T-cell (primary cell): Measurements from ENCODE around the gene ATP9B. TPM values are rescaled to one million over a fixed set of nuclear protein-coding genes. Genes with fewer than 3 reads are reported as not detected.

Source experiments
- ATAC-seq, 4 experiments: fragments of 200-7000 bp in 3 of 4; fragments of 150-1000 bp in 1 of 4; cut with Tn5 transposase; replicated peaks in 1 of 4; 1 replicate in 3 of 4; 2 replicates in 1 of 4; pipeline ENCODE4 v1.10.0; 2021; ENCODE audit warnings: moderate library complexity in 3 of 4, mild to moderate bottlenecking in 2 of 4, moderate number of reproducible peaks in 1 of 4
- CTCF ChIA-PET, 2 donors: fragments of 300-600 bp; sonication (Branson Sonifier 250); formaldehyde crosslinking; loops; one replicate each; lab custom pipeline; 2022; ENCODE audit warnings: antibody characterized with exemption in 2 of 2; lab: Charles Lee
- POLR2A ChIA-PET, 2 donors: fragments of 300-600 bp; sonication (Branson Sonifier 250); formaldehyde crosslinking; loops; one replicate each; lab custom pipeline; 2022; ENCODE audit warnings: antibody characterized with exemption in 2 of 2; lab: Charles Lee
- DNase-seq, 35 experiments: peaks; one replicate each; pipeline versions ENCODE4 v3.0.0 to v3.0.0-alpha.2; 2013 to 2023
- H3K27ac ChIP-seq: one replicate; pipeline ENCODE4 v1.5.1; 2013; ENCODE audit warnings: low read length
- H3K27me3 ChIP-seq, 2 experiments: replicated peaks in 1 of 2; 1 replicate in 1 of 2; 2 replicates in 1 of 2; pipeline versions ENCODE4 v1.6.1 to v1.7.0; 2013; ENCODE audit warnings: low read length in 1 of 2, mixed read lengths in 1 of 2; ENCODE audit not compliant: control insufficient read depth in 2 of 2, insufficient read depth in 2 of 2; ENCODE audit errors: extremely low read depth in 1 of 2
- H3K36me3 ChIP-seq, 2 donors: 1 replicate in 1 of 2; 2 replicates in 1 of 2; pipeline versions ENCODE4 v1.6.1 to v1.7.0; 2013; ENCODE audit warnings: low read length in 1 of 2; ENCODE audit not compliant: control insufficient read depth in 2 of 2, insufficient read depth in 1 of 2; ENCODE audit errors: extremely low read depth in 1 of 2
- H3K4me1 ChIP-seq, 2 experiments: 1 replicate in 1 of 2; 2 replicates in 1 of 2; pipeline versions ENCODE4 v1.6.1 to v1.7.0; 2013; ENCODE audit warnings: low read length in 2 of 2, mixed read lengths in 1 of 2; ENCODE audit not compliant: insufficient read depth in 2 of 2, control insufficient read depth in 1 of 2; ENCODE audit errors: extremely low read depth in 1 of 2
- H3K4me3 ChIP-seq, 2 donors: 1 replicate in 1 of 2; 2 replicates in 1 of 2; pipeline versions ENCODE4 v1.5.1 to v1.7.0; 2013; ENCODE audit warnings: mild to moderate bottlenecking in 2 of 2, low read length in 1 of 2, moderate library complexity in 1 of 2; ENCODE audit not compliant: control insufficient read depth in 1 of 2; ENCODE audit errors: extremely low read depth in 1 of 2
- H3K9me3 ChIP-seq: 2 replicates; pipeline ENCODE4 v1.7.0; 2013
- H3K27ac Mint-ChIP-seq, 2 donors: one replicate each; pipeline ENCODE4 v1.8.0; 2020 to 2021; ENCODE audit warnings: mild to moderate bottlenecking in 2 of 2, mixed read lengths in 2 of 2
- H3K27me3 Mint-ChIP-seq, 2 donors: one replicate each; pipeline ENCODE4 v1.8.0; 2021 to 2022; ENCODE audit warnings: mixed read lengths in 2 of 2
- H3K36me3 Mint-ChIP-seq: one replicate; pipeline ENCODE4 v1.8.0; 2021; ENCODE audit warnings: mixed read lengths
- H3K4me1 Mint-ChIP-seq, 3 donors: one replicate each; pipeline ENCODE4 v1.8.0; 2020 to 2022; ENCODE audit warnings: mixed read lengths in 3 of 3, mild to moderate bottlenecking in 1 of 3
- H3K4me3 Mint-ChIP-seq, 3 donors: one replicate each; pipeline ENCODE4 v1.8.0; 2020 to 2022; ENCODE audit warnings: mild to moderate bottlenecking in 3 of 3, mixed read lengths in 3 of 3, moderate library complexity in 3 of 3
- H3K9me3 Mint-ChIP-seq, 3 donors: one replicate each; pipeline ENCODE4 v1.8.0; 2020 to 2022; ENCODE audit warnings: mixed read lengths in 3 of 3
- WGBS: methylation state at CpG from one replicate; pipeline ENCODE4 v1.1.5; 2013; ENCODE audit warnings: missing lambda C conversion rate; ENCODE audit not compliant: insufficient coverage; 5-methylcytosine and 5-hydroxymethylcytosine counted together
- total RNA-seq, 35 experiments: library from RNA in 6 of 35; stranded (reverse) in 6 of 35; fragments of 120-200 nt in 1 of 35; gene quantifications; one replicate each; pipeline versions ENCODE4 v1.2.1 to v1.2.4 and lab custom pipeline; 2013 to 2026

ATP9B gene
- total RNA-seq, 5 donors from 2014 or later (not counting 1 experiment from before 2014, with no cell fraction given) = 54.1 to 95.2 (median 65.4) TPM

- no peaks in the 10 kb centered on the region for H3K27me3 Mint-ChIP-seq
- no peak overlapping the region for H3K4me3 Mint-ChIP-seq
- ATAC-seq (no peak), DNase-seq (no peak)
- CTCF ChIA-PET = no interaction called here
- H3K27ac Mint-ChIP-seq = no peak overlapping the region
- no peak overlapping the region for H3K27ac ChIP-seq
- no peak overlapping the region for H3K4me3 ChIP-seq
- H3K4me1 ChIP-seq = no peaks in the 10 kb centered on the region
- no peaks in the 10 kb centered on the region for H3K27me3 ChIP-seq
- H3K36me3 ChIP-seq = peaks cover 6 to 29% of the 10 kb centered on the region in 2 donors
- peaks cover 31% of the 10 kb centered on the region for H3K36me3 Mint-ChIP-seq
- 80% methylated on average over 16 of the region's 26 CpGs for WGBS
- H3K4me1 Mint-ChIP-seq = no peaks in the 10 kb centered on the region
- no peaks in the 10 kb centered on the region for H3K9me3 ChIP-seq
- H3K9me3 Mint-ChIP-seq = no peaks in the 10 kb centered on the region
- POLR2A ChIA-PET = interaction anchor here in 1 of 2 donors (0.7 to 0.8 kb wide), 2 partner anchors 12 to 573 kb away, joined by 3 read pairs; no protein-coding TSS in a partner anchor
Measured at GRCh38 chr18:79355433-79356335, 286.5 kb downstream of the ATP9B start.

GRCh38 chr18:79356435-79356834, 287.2 kb downstream of the ATP9B start:
- WGBS = 86% methylated on average over 4 of the region's 5 CpGs
- no peak overlapping the region for H3K27ac Mint-ChIP-seq
- ChIA-PET CTCF (no interaction called here), POLR2A (interaction anchor here in 1 of 2 donors (0.7 to 0.8 kb wide), 2 partner anchors 11 to 572 kb away, joined by 3 read pairs; no protein-coding TSS in a partner anchor)
- H3K36me3 ChIP-seq = peaks cover 6 to 36% of the 10 kb centered on the region in 2 donors
- H3K36me3 Mint-ChIP-seq = peaks cover 32% of the 10 kb centered on the region
- H3K27me3 ChIP-seq = no peaks in the 10 kb centered on the region
- no peaks in the 10 kb centered on the region for H3K9me3 ChIP-seq
- DNase-seq = no peak
- H3K4me3 ChIP-seq = no peak overlapping the region
- no peak overlapping the region for H3K27ac ChIP-seq
- no peaks in the 10 kb centered on the region for H3K9me3 Mint-ChIP-seq
- no peak overlapping the region for H3K4me3 Mint-ChIP-seq
- no peak for ATAC-seq
- no peaks in the 10 kb centered on the region for H3K27me3 Mint-ChIP-seq
- no peaks in the 10 kb centered on the region for H3K4me1 ChIP-seq
- H3K4me1 Mint-ChIP-seq = no peaks in the 10 kb centered on the region

GRCh38 chr18:79360933-79361332, 291.7 kb downstream of the ATP9B start:
- no peaks in the 10 kb centered on the region for H3K9me3 Mint-ChIP-seq
- no peak overlapping the region for H3K4me3 Mint-ChIP-seq
- ATAC-seq = no peak
- Histone ChIP-seq H3K27ac (no peak overlapping the region), H3K27me3 (no peaks in the 10 kb centered on the region), H3K4me1 (no peaks in the 10 kb centered on the region), H3K36me3 (peaks cover 11 to 38% of the 10 kb centered on the region in 2 donors), H3K9me3 (no peaks in the 10 kb centered on the region), H3K4me3 (no peak overlapping the region)
- ChIA-PET POLR2A (no interaction called here), CTCF (no interaction called here)
- H3K36me3 Mint-ChIP-seq = peaks cover 51% of the 10 kb centered on the region
- DNase-seq = no peak
- H3K4me1 Mint-ChIP-seq = peaks cover 0 to 6% (median 0%) of the 10 kb centered on the region in 3 donors
- no peak overlapping the region for H3K27ac Mint-ChIP-seq
- H3K27me3 Mint-ChIP-seq = no peaks in the 10 kb centered on the region
- 97% methylated on average over 12 of the region's 12 CpGs for WGBS

- no peak for ATAC-seq
- peaks cover 57% of the 10 kb centered on the region for H3K36me3 Mint-ChIP-seq
- H3K36me3 ChIP-seq = peaks cover 14 to 38% of the 10 kb centered on the region in 2 donors
- H3K4me3 ChIP-seq = no peak overlapping the region
- H3K4me3 Mint-ChIP-seq = no peak overlapping the region
- no peaks in the 10 kb centered on the region for H3K27me3 ChIP-seq
- H3K4me1 ChIP-seq = no peaks in the 10 kb centered on the region
- H3K4me1 Mint-ChIP-seq = peaks cover 0 to 6% (median 2%) of the 10 kb centered on the region in 3 donors
- H3K27ac ChIP-seq = no peak overlapping the region
- no peaks in the 10 kb centered on the region for H3K9me3 Mint-ChIP-seq
- DNase-seq = no peak
- no peak overlapping the region for H3K27ac Mint-ChIP-seq
- no peaks in the 10 kb centered on the region for H3K9me3 ChIP-seq
- WGBS = 98% methylated on average over 9 of the region's 20 CpGs
- no peaks in the 10 kb centered on the region for H3K27me3 Mint-ChIP-seq
- CTCF ChIA-PET = interaction anchor here (0.6 to 0.7 kb wide), 2 partner anchors 23 to 271 kb away, joined by 3 read pairs; no protein-coding TSS in a partner anchor
- POLR2A ChIA-PET = interaction anchor here in 1 of 2 donors (0.7 kb wide), 1 partner anchor 337 kb away, joined by 6 read pairs; no protein-coding TSS in a partner anchor
Measured at GRCh38 chr18:79361766-79362522, 292.8 kb downstream of the ATP9B start.

- ATAC-seq (no peak), DNase-seq (no peak)
- 96% methylated on average over 13 of the region's 13 CpGs for WGBS
- ChIA-PET POLR2A (no interaction called here), CTCF (no interaction called here)
- H3K27me3 ChIP-seq = no peaks in the 10 kb centered on the region
- H3K27ac ChIP-seq = no peak overlapping the region
- Mint-ChIP-seq H3K36me3 (peaks cover 46% of the 10 kb centered on the region), H3K4me3 (no peak overlapping the region), H3K27ac (no peak overlapping the region), H3K27me3 (no peaks in the 10 kb centered on the region), H3K4me1 (peaks cover 22 to 31% (median 25%) of the 10 kb centered on the region in 3 donors), H3K9me3 (no peaks in the 10 kb centered on the region)
- peaks cover 2 to 15% of the 10 kb centered on the region in 2 experiments for H3K4me1 ChIP-seq
- no peak overlapping the region for H3K4me3 ChIP-seq
- H3K36me3 ChIP-seq = peaks cover 7 to 23% of the 10 kb centered on the region in 2 donors
- H3K9me3 ChIP-seq = no peaks in the 10 kb centered on the region
Measured at GRCh38 chr18:79365701-79366100, 296.5 kb downstream of the ATP9B start.
